Measurements from ENCODE around the gene RIN3. TPM values are rescaled to one million over a fixed set of nuclear protein-coding genes. Genes with fewer than 3 reads are reported as not detected.

Gene RIN3
- total and polyA plus RNA-seq, 4 donors, result 5.0 to 15.6 (median 9.0) TPM

DNA sequence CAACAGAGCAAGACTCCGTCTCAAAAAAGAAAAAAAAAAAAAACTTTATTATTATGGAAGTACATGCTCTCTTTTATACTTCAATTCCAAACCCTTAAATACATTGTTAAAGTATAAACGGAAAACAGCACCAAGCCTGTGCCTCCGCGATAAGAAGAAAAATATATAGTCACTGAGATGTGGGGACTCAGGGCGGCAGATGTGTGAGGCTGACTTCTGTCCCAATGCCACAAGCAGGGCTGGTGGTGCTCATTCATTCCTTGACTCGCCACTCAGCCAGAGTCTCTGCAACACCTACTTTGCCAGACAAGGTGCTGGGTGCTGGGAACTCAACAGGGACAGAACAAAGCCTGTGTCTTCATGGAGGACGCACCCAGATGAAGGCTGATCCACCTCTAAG is 221.0 kb downstream of the RIN3 start (continued):
- TF ChIP-seq, protein P1, sequence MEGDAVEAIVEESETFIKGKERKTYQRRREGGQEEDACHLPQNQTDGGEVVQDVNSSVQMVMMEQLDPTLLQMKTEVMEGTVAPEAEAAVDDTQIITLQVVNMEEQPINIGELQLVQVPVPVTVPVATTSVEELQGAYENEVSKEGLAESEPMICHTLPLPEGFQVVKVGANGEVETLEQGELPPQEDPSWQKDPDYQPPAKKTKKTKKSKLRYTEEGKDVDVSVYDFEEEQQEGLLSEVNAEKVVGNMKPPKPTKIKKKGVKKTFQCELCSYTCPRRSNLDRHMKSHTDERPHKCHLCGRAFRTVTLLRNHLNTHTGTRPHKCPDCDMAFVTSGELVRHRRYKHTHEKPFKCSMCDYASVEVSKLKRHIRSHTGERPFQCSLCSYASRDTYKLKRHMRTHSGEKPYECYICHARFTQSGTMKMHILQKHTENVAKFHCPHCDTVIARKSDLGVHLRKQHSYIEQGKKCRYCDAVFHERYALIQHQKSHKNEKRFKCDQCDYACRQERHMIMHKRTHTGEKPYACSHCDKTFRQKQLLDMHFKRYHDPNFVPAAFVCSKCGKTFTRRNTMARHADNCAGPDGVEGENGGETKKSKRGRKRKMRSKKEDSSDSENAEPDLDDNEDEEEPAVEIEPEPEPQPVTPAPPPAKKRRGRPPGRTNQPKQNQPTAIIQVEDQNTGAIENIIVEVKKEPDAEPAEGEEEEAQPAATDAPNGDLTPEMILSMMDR (IDR thresholded peaks at IDR 0.05; ENCODE audit: low read depth, low read length, missing input control), result no peak
- TF ChIP-seq EGR1 (IDR thresholded peaks at IDR 0.05; ENCODE audit: low read depth in 2 of 2) (no peak), FOXA2 (IDR thresholded peaks at IDR 0.05) (no peak), TAF1 (conservative IDR thresholded peaks at IDR 0.05) (no peak), RAD21 (IDR thresholded peaks at IDR 0.05) (no peak)
- TF ChIP-seq, protein P2, sequence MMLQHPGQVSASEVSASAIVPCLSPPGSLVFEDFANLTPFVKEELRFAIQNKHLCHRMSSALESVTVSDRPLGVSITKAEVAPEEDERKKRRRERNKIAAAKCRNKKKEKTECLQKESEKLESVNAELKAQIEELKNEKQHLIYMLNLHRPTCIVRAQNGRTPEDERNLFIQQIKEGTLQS (IDR thresholded peaks at IDR 0.05), result no peak
- TF ChIP-seq, protein P3, sequence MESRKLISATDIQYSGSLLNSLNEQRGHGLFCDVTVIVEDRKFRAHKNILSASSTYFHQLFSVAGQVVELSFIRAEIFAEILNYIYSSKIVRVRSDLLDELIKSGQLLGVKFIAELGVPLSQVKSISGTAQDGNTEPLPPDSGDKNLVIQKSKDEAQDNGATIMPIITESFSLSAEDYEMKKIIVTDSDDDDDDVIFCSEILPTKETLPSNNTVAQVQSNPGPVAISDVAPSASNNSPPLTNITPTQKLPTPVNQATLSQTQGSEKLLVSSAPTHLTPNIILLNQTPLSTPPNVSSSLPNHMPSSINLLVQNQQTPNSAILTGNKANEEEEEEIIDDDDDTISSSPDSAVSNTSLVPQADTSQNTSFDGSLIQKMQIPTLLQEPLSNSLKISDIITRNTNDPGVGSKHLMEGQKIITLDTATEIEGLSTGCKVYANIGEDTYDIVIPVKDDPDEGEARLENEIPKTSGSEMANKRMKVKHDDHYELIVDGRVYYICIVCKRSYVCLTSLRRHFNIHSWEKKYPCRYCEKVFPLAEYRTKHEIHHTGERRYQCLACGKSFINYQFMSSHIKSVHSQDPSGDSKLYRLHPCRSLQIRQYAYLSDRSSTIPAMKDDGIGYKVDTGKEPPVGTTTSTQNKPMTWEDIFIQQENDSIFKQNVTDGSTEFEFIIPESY (IDR thresholded peaks at IDR 0.05), result no peak

DNA sequence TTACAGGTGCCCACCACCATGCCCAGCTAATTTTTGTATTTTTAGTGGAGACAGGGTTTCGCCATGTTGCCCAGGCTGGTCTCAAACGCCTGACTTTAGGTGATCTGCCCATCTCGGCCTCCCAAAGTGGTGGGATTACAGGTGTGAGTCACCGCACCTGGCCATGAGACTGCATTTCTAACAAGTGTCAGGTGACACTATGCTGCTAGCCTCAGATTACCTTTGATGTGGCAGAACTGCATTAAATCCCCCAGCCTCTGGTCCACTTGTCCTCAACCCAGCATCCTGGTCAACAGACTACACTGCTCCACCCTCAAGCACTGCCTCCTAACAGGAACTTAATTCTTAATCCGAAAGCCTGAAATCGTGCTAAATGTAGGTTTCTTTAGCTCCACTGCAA is 221.8 kb downstream of the RIN3 start:
- H3K36me3 ChIP-seq (ENCODE audit: control insufficient read depth in 4 of 4, insufficient read depth in 3 of 4, low read depth in 1 of 4, low read length in 3 of 4), result peaks cover 0 to 18% (median 10%) of the 10 kb centered on the region in 4 donors
- DNase-seq (ENCODE audit: low spot score), result no peak
- no peaks in the 10 kb centered on the region for H3K4me1 ChIP-seq (ENCODE audit: control insufficient read depth in 4 of 4, insufficient read depth in 4 of 4, low read length in 3 of 4)
- no peak overlapping the region for H3K4me3 ChIP-seq (ENCODE audit: low read depth in 1 of 3, low read length in 3 of 3)
- 95% methylated on average over 6 of the region's 6 CpGs for WGBS
- H3K27ac ChIP-seq (ENCODE audit: low read depth in 1 of 2, low read length in 2 of 2), result no peak overlapping the region
- TF ChIP-seq RAD21 (IDR thresholded peaks at IDR 0.05), result no peak
- no peak for TF ChIP-seq HNF4G (IDR thresholded peaks at IDR 0.05)
- TF ChIP-seq TAF1 (conservative IDR thresholded peaks at IDR 0.05), result no peak
- no peak for TF ChIP-seq SP1 (IDR thresholded peaks at IDR 0.05)
- TF ChIP-seq, protein P4, sequence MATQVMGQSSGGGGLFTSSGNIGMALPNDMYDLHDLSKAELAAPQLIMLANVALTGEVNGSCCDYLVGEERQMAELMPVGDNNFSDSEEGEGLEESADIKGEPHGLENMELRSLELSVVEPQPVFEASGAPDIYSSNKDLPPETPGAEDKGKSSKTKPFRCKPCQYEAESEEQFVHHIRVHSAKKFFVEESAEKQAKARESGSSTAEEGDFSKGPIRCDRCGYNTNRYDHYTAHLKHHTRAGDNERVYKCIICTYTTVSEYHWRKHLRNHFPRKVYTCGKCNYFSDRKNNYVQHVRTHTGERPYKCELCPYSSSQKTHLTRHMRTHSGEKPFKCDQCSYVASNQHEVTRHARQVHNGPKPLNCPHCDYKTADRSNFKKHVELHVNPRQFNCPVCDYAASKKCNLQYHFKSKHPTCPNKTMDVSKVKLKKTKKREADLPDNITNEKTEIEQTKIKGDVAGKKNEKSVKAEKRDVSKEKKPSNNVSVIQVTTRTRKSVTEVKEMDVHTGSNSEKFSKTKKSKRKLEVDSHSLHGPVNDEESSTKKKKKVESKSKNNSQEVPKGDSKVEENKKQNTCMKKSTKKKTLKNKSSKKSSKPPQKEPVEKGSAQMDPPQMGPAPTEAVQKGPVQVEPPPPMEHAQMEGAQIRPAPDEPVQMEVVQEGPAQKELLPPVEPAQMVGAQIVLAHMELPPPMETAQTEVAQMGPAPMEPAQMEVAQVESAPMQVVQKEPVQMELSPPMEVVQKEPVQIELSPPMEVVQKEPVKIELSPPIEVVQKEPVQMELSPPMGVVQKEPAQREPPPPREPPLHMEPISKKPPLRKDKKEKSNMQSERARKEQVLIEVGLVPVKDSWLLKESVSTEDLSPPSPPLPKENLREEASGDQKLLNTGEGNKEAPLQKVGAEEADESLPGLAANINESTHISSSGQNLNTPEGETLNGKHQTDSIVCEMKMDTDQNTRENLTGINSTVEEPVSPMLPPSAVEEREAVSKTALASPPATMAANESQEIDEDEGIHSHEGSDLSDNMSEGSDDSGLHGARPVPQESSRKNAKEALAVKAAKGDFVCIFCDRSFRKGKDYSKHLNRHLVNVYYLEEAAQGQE (IDR thresholded peaks at IDR 0.05), result no peak
- TF ChIP-seq, protein P3 (IDR thresholded peaks at IDR 0.05), result no peak
- no peak for TF ChIP-seq RXRA (IDR thresholded peaks at IDR 0.05)
- no peak for TF ChIP-seq FOXA1 (IDR thresholded peaks at IDR 0.05)
- no peak for TF ChIP-seq YY1 (IDR thresholded peaks at IDR 0.05)
- TF ChIP-seq NR2F2 (IDR thresholded peaks at IDR 0.05), result no peak
- H3K27me3 ChIP-seq (ENCODE audit: control insufficient read depth in 4 of 4, insufficient read depth in 4 of 4, low read length in 3 of 4), result no peaks in the 10 kb centered on the region
- no peak overlapping the region for H3K9ac ChIP-seq (ENCODE audit: low read depth in 1 of 2, low read length in 2 of 2)
- no peaks in the 10 kb centered on the region for H3K9me3 ChIP-seq (ENCODE audit: control insufficient read depth in 4 of 4, low read length in 3 of 4)

Measured in liver (tissue), 9 donors.